Transverse colon (tissue), 4 donors: ENCODE measurements around the gene TMEM101. TPM values are rescaled to one million over a fixed set of nuclear protein-coding genes. Genes with fewer than 3 reads are reported as not detected.

ENCODE experiments used
- DNase-seq: peaks from one replicate; pipeline ENCODE4 v3.0.0-alpha.2; 2019
- H3K27ac ChIP-seq, 4 donors: fragments of 200-600 bp; sonication (generic); 2 replicates each; pipeline ENCODE4 v1.5.1; 2016 to 2018; ENCODE audit warnings: inconsistent platforms in 4 of 4
- H3K27me3 ChIP-seq: fragments of 200-600 bp; sonication (generic); 2 replicates; pipeline ENCODE4 v1.5.1; 2017; ENCODE audit warnings: inconsistent platforms
- H3K36me3 ChIP-seq, 4 donors: fragments of 200-600 bp; sonication (generic); 2 replicates each; pipeline ENCODE4 v1.5.1; 2017 to 2019; ENCODE audit warnings: inconsistent platforms in 4 of 4
- H3K4me1 ChIP-seq, 4 donors: fragments of 200-600 bp; sonication (generic); 2 replicates each; pipeline ENCODE4 v1.5.1; 2017 to 2020; ENCODE audit warnings: inconsistent platforms in 4 of 4
- H3K4me3 ChIP-seq, 4 donors: fragments of 200-600 bp; sonication (generic); 1 replicate in 1 of 4; 2 replicates in 3 of 4; pipeline versions ENCODE4 v1.5.1 to v1.6.1; 2017 to 2019; ENCODE audit warnings: inconsistent platforms in 4 of 4
- H3K9me3 ChIP-seq, 2 donors: fragments of 200-600 bp; sonication (generic); 2 replicates each; pipeline ENCODE4 v1.5.1; 2017 to 2019; ENCODE audit warnings: inconsistent platforms in 2 of 2
- CTCF ChIP-seq, 5 experiments: fragments of 200-600 bp in 3 of 5; fragments of 450-650 bp in 2 of 5; sonication (generic) in 3 of 5; IDR thresholded peaks; 1 replicate in 2 of 5; 2 replicates in 3 of 5; pipeline ENCODE4 v1.5.1; 2016 to 2017; ENCODE audit warnings: antibody characterized with exemption in 5 of 5, inconsistent platforms in 3 of 5, mild to moderate bottlenecking in 2 of 5, moderate library complexity in 1 of 5
- EP300 ChIP-seq: sonication (generic); formaldehyde crosslinking; IDR thresholded peaks from one replicate; pipeline ENCODE4 v1.6.1; 2017; ENCODE audit warnings: antibody characterized with exemption, low read depth
- POLR2A ChIP-seq: fragments of 450-650 bp; IDR thresholded peaks from one replicate; pipeline ENCODE4 v1.6.1; 2016; ENCODE audit warnings: antibody characterized with exemption, mild to moderate bottlenecking, moderate library complexity
- POLR2AphosphoS5 ChIP-seq, 3 donors: sonication (generic); formaldehyde crosslinking; IDR thresholded peaks; one replicate each; pipeline ENCODE4 v1.6.1; 2016; ENCODE audit warnings: antibody characterized with exemption in 3 of 3
- WGBS, 2 donors: methylation state at CpG; one replicate each; pipeline ENCODE4 v1.1.5; 2018; ENCODE audit warnings: low coverage in 1 of 2; 5-methylcytosine and 5-hydroxymethylcytosine counted together
- in situ Hi-C, 4 donors: fragments of 200-750 bp; cut with MboI; loops; one replicate each; pipeline versions ENCODE4 v1.15.0 to v1.15.1; 2017; ENCODE audit warnings: low sequenced_read_pairs in 3 of 4, low pct_ligation_motif_present in 1 of 4, low pct_unique_long_range_greater_than_20kb in 1 of 4
- intact Hi-C: fragments of 100-400 bp; cut with DNase I; formaldehyde crosslinking; loops from one replicate; pipeline ENCODE4 v1.15.1; 2023; ENCODE audit warnings: low total_unique reads
- total RNA-seq, 4 donors: library from RNA; depleted of rRNA; stranded (reverse); fragments of >200 nt; gene quantifications; one replicate each; pipeline ENCODE4 v1.1.0, GENCODE V29; 2016

The TMEM101 gene
- total RNA-seq, 4 donors from 2014 or later: 25.2 to 34.0 (median 27.7) TPM

GRCh38 chr17:44006598-44007345, 8.0 kb downstream of the TMEM101 start:
- TF ChIP-seq POLR2AphosphoS5 (IDR thresholded peaks at IDR 0.05) (peak in 2 of 3 donors; percentile 57 to 68), CTCF (IDR thresholded peaks at IDR 0.05) (peak; percentile 39 to 54 (median 41)), POLR2A (peak; percentile 48), EP300 (no peak)
- 0 to 1% methylated on average over 1 to 40 of the region's 40 CpGs for WGBS, 2 donors
- Histone ChIP-seq H3K4me1 (peaks cover 18 to 37% (median 33%) of the 10 kb centered on the region in 4 donors), H3K27ac (peak overlapping the region; percentile 63 to 74 (median 68)), H3K9me3 (no peaks in the 10 kb centered on the region), H3K36me3 (no peaks in the 10 kb centered on the region), H3K27me3 (peaks cover 28% of the 10 kb centered on the region), H3K4me3 (peak overlapping the region; percentile 34 to 58 (median 46))
- peak; percentile 100 for DNase-seq
- intact Hi-C loops (no loop called here), in situ Hi-C loops (no loop called here)

- DNase-seq: no peak
- H3K27ac ChIP-seq: peak overlapping the region; percentile 55 to 71 (median 61)
- H3K4me1 ChIP-seq: peaks cover 18 to 37% (median 33%) of the 10 kb centered on the region in 4 donors
- intact Hi-C loops: no loop called here
- in situ Hi-C loops: no loop called here
- 2% methylated on average over 21 of the region's 21 CpGs; no CpG with 5 or more reads in 1 of the 2 donors for WGBS, 2 donors
- TF ChIP-seq CTCF (IDR thresholded peaks at IDR 0.05) (no peak), POLR2A (no peak), EP300 (no peak), POLR2AphosphoS5 (IDR thresholded peaks at IDR 0.05) (no peak)
- H3K9me3 ChIP-seq: no peaks in the 10 kb centered on the region
- H3K27me3 ChIP-seq: peaks cover 28% of the 10 kb centered on the region
- H3K4me3 ChIP-seq: peak overlapping the region; percentile 15 to 58 (median 46)
- no peaks in the 10 kb centered on the region for H3K36me3 ChIP-seq
These were observed 8.5 kb downstream of the TMEM101 start for GRCh38 chr17:44006272-44006597.

- Histone ChIP-seq H3K9me3 (no peaks in the 10 kb centered on the region), H3K4me1 (peaks cover 18 to 37% (median 33%) of the 10 kb centered on the region in 4 donors), H3K4me3 (peak overlapping the region; percentile 15 to 58 (median 46)), H3K36me3 (no peaks in the 10 kb centered on the region), H3K27ac (peak overlapping the region; percentile 55 to 71 (median 61)), H3K27me3 (peaks cover 28% of the 10 kb centered on the region)
- TF ChIP-seq EP300: no peak
- peak in 3 of 5 experiments; percentile 18 to 41 (median 39) for TF ChIP-seq CTCF (IDR thresholded peaks at IDR 0.05)
- no peak for TF ChIP-seq POLR2A
- TF ChIP-seq POLR2AphosphoS5 (IDR thresholded peaks at IDR 0.05): peak in 1 of 3 donors; percentile 49
- in situ Hi-C loops (no loop called here), intact Hi-C loops (no loop called here)
- 2% methylated on average over 46 of the region's 59 CpGs; no CpG with 5 or more reads in 1 of the 2 donors for WGBS, 2 donors
- peak; percentile 72 for DNase-seq
These were observed 9.1 kb downstream of the TMEM101 start for GRCh38 chr17:44005527-44006271.
